PC-9 (cell line): ENCODE results near the gene SLMAP.
A peak's percentile ranks its signal among the peaks of the same experiment; 100 is the strongest.

Experiments used
- EZH2 ChIP-seq: fragments of 200-600 bp; sonication (generic); IDR thresholded peaks from 2 replicates; pipeline ENCODE4 v1.8.0; 2017; ENCODE audit warnings: antibody characterized with exemption, low read depth
- TF ChIP-seq, protein P1 (sequence below): fragments of 200-600 bp; sonication (generic); conservative IDR thresholded peaks from 2 replicates; pipeline ENCODE4 v1.6.1; 2017; ENCODE audit warnings: mixed run types, antibody characterized with exemption, mild to moderate bottlenecking, moderate library complexity

DNA sequence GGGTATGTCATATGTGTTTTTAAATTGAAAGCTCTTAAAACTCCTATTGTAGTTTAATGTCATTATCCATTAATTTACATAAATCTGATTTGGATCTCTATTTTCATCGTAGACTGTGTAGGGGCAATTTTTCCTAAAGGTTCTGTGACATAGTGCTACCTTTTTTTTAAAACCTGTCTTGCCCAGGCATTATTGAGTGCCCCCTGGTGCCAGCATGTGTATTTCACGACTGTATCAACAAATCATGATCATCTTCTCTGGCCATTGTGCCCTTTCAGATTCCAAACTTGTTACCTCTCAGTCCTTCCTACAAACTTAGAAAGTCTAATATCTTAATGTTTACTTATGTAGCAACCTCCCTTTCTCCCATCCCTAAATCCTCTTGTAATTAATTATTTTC is 154.9 kb downstream of the SLMAP start:
- TF ChIP-seq, protein P1, sequence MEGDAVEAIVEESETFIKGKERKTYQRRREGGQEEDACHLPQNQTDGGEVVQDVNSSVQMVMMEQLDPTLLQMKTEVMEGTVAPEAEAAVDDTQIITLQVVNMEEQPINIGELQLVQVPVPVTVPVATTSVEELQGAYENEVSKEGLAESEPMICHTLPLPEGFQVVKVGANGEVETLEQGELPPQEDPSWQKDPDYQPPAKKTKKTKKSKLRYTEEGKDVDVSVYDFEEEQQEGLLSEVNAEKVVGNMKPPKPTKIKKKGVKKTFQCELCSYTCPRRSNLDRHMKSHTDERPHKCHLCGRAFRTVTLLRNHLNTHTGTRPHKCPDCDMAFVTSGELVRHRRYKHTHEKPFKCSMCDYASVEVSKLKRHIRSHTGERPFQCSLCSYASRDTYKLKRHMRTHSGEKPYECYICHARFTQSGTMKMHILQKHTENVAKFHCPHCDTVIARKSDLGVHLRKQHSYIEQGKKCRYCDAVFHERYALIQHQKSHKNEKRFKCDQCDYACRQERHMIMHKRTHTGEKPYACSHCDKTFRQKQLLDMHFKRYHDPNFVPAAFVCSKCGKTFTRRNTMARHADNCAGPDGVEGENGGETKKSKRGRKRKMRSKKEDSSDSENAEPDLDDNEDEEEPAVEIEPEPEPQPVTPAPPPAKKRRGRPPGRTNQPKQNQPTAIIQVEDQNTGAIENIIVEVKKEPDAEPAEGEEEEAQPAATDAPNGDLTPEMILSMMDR, result peak; percentile 54
- no peak for TF ChIP-seq EZH2
